Osteoblast (primary cell): Measurements from ENCODE around the gene FNDC3B. TPM values are rescaled to one million over a fixed set of nuclear protein-coding genes. Genes with fewer than 3 reads are reported as not detected.

Experiments used
- DNase-seq: peaks from one replicate; pipeline ENCODE4 v3.0.0; 2011; ENCODE audit warnings: low spot score, mixed read lengths; ENCODE audit not compliant: insufficient read length; ENCODE audit errors: missing footprints
- H2AFZ ChIP-seq: 2 replicates; pipeline ENCODE4 v1.6.0; 2011; ENCODE audit warnings: mild to moderate bottlenecking, low read length
- H3K27ac ChIP-seq: 2 replicates; pipeline ENCODE4 v1.5.1; 2011; ENCODE audit warnings: mild to moderate bottlenecking, low read depth, low read length, moderate library complexity
- H3K27me3 ChIP-seq: 2 replicates; pipeline ENCODE4 v1.6.0; 2012; ENCODE audit warnings: mild to moderate bottlenecking, control low read depth, inconsistent platforms, low read length, moderate library complexity; ENCODE audit not compliant: insufficient read depth
- H3K36me3 ChIP-seq: 2 replicates; pipeline ENCODE4 v1.5.1; 2011; ENCODE audit warnings: mild to moderate bottlenecking, low read length, control low read depth, moderate library complexity; ENCODE audit not compliant: insufficient read depth
- H3K4me1 ChIP-seq: 2 replicates; pipeline ENCODE4 v1.5.1; 2011; ENCODE audit warnings: mild to moderate bottlenecking, low read length, control low read depth, moderate library complexity; ENCODE audit not compliant: insufficient read depth
- H3K4me2 ChIP-seq: 2 replicates; pipeline ENCODE4 v1.6.0; 2011; ENCODE audit warnings: mild to moderate bottlenecking, low read length; ENCODE audit not compliant: insufficient read depth
- H3K4me3 ChIP-seq: fragments of 200-600 bp; sonication (generic); 3 replicates; pipeline ENCODE4 v1.5.1; 2012; ENCODE audit warnings: mild to moderate bottlenecking, low read length, inconsistent platforms; ENCODE audit not compliant: insufficient read depth
- H3K79me2 ChIP-seq: 2 replicates; pipeline ENCODE4 v1.6.0; 2012; ENCODE audit warnings: mild to moderate bottlenecking, low read length, control low read depth, inconsistent platforms; ENCODE audit not compliant: insufficient read depth
- H3K9me3 ChIP-seq: 2 replicates; pipeline ENCODE4 v1.5.1; 2011; ENCODE audit warnings: low read depth, low read length, control low read depth
- H4K20me1 ChIP-seq: 2 replicates; pipeline ENCODE4 v1.6.0; 2012; ENCODE audit warnings: mild to moderate bottlenecking, low read length, control low read depth; ENCODE audit not compliant: insufficient read depth
- total RNA-seq: library from RNA; depleted of rRNA; stranded (reverse); fragments of >200 nt; gene quantifications from 2 replicates; pipeline ENCODE4 v1.2.3, GENCODE V29; 2012
- TF ChIP-seq, protein P1 (sequence below): IDR thresholded peaks from 2 replicates; pipeline ENCODE4 v1.5.1; 2011; ENCODE audit warnings: mild to moderate bottlenecking, low read depth, low read length, moderate library complexity; ENCODE audit errors: extremely low read depth

FNDC3B gene
- total RNA-seq, 1 donor: 179 TPM

DNA sequence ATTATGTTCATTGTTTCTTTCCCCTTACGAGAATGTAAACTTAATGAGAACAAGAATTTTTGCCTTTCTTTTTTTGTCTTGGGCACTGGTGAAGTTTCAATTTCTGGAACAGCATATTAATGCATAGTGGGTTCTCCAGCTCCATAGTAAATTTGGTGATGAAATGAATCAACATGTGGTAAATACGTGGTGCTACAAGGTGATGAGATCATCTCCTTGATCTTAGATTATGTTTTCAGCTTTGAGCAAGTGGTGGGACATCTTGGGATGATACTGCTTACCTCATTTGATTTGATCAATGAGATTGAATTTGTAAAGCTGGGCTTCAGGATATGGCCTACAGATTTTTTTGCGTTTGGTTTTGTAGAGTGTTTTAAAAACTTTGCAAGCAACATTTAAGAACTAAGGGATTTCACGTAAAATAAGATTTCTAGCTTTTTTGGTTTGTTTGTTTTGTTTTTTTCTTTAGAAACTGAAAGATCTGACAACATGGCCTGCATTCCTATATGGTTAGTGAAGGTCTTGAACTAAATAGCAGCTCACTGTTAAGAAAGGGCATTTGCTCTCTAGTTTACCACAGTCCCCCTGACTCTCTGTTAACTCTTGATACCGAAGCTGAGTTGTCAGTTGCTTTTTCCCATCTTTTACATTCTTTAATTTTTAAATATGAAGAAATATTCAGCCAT, 45.6 kb downstream of the FNDC3B start:
- Histone ChIP-seq H3K4me2 (peak overlapping the region; percentile 24), H3K36me3 (peaks cover 24% of the 10 kb centered on the region), H3K27me3 (no peaks in the 10 kb centered on the region), H3K4me1 (peaks cover 69% of the 10 kb centered on the region), H3K27ac (peak overlapping the region; percentile 85), H2AFZ (no peak overlapping the region), H3K4me3 (no peak overlapping the region), H4K20me1 (peaks cover 67% of the 10 kb centered on the region), H3K79me2 (peaks cover 100% of the 10 kb centered on the region), H3K9me3 (no peaks in the 10 kb centered on the region)
- TF ChIP-seq, protein P1, sequence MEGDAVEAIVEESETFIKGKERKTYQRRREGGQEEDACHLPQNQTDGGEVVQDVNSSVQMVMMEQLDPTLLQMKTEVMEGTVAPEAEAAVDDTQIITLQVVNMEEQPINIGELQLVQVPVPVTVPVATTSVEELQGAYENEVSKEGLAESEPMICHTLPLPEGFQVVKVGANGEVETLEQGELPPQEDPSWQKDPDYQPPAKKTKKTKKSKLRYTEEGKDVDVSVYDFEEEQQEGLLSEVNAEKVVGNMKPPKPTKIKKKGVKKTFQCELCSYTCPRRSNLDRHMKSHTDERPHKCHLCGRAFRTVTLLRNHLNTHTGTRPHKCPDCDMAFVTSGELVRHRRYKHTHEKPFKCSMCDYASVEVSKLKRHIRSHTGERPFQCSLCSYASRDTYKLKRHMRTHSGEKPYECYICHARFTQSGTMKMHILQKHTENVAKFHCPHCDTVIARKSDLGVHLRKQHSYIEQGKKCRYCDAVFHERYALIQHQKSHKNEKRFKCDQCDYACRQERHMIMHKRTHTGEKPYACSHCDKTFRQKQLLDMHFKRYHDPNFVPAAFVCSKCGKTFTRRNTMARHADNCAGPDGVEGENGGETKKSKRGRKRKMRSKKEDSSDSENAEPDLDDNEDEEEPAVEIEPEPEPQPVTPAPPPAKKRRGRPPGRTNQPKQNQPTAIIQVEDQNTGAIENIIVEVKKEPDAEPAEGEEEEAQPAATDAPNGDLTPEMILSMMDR: no peak
- no peak for DNase-seq

DNA sequence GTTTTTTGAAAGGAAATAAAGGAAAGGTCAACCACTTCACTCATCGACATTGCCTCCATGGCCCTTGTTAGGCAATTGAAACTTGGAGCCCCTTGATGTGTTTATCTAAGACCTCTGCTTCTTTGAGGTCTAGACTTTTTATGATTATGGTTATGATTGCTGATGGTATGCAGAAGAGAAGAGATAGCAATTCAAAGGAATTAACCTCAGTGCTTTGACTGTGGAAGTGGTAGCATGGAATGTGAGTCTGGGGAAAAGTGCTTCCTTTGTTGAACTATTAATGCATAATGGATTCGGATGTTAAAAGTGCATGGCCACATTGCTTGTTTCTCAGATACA, 46.1 kb downstream of the FNDC3B start:
- Histone ChIP-seq H2AFZ (no peak overlapping the region), H3K4me1 (peaks cover 69% of the 10 kb centered on the region), H3K79me2 (peaks cover 100% of the 10 kb centered on the region), H4K20me1 (peaks cover 67% of the 10 kb centered on the region), H3K4me3 (no peak overlapping the region), H3K36me3 (peaks cover 22% of the 10 kb centered on the region), H3K4me2 (peak overlapping the region; percentile 24), H3K27me3 (no peaks in the 10 kb centered on the region), H3K9me3 (no peaks in the 10 kb centered on the region), H3K27ac (peak overlapping the region; percentile 85)
- DNase-seq: no peak
- TF ChIP-seq, protein P1: no peak

DNA sequence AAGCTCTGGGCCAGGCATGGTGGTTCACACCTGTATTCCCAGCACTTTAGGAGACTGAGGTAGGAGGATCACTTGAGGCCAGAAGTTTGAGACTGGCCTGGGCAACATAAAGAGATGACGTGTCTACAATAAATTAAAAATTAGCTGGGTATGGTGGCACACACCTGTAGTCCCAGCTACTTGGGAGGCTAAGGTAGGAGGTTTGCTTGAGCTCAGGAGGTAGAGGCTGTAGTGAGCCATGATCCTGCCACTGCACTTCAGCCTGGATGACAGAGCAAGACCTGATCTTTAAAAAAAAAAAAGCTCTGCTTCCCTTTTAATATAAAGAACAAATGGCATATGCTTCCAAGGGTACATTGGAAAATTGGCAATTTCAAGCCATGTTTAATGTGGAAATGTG, 46.7 kb downstream of the FNDC3B start:
- DNase-seq: no peak
- Histone ChIP-seq H4K20me1 (peaks cover 66% of the 10 kb centered on the region), H3K4me1 (peaks cover 71% of the 10 kb centered on the region)

DNA sequence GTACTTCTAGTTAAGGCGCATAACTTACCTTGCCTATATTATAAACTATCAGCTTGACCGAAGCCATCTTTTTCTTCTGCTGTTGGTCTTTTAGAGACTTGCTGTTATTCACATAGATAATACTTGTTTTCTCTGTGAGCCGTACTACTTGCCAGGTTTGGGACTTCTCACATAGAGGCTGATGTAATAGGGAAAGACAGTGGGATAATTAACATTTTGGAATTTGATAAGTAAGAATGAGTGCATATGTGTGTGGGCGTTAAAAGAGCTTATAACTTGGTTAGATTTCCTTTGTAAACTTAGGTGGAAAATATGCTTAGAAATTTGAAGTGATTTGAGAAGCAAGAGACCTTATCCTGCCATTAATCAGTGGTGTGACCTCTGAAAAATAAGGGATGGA, 47.8 kb downstream of the FNDC3B start:
- TF ChIP-seq, protein P1: no peak
- Histone ChIP-seq H3K27me3 (no peaks in the 10 kb centered on the region), H3K36me3 (peaks cover 20% of the 10 kb centered on the region), H3K27ac (peak overlapping the region; percentile 85), H3K9me3 (no peaks in the 10 kb centered on the region), H4K20me1 (peaks cover 71% of the 10 kb centered on the region), H3K4me3 (no peak overlapping the region), H3K4me1 (peaks cover 70% of the 10 kb centered on the region), H3K4me2 (no peak overlapping the region), H2AFZ (no peak overlapping the region), H3K79me2 (peaks cover 99% of the 10 kb centered on the region)
- DNase-seq: no peak

More for the DNA sequence above, 46.7 kb downstream of the FNDC3B start:
- H3K27me3 ChIP-seq: no peaks in the 10 kb centered on the region
- H3K79me2 ChIP-seq: peaks cover 99% of the 10 kb centered on the region
- H3K4me3 ChIP-seq: no peak overlapping the region
- no peaks in the 10 kb centered on the region for H3K9me3 ChIP-seq
- no peak overlapping the region for H3K4me2 ChIP-seq
- H3K36me3 ChIP-seq: peaks cover 20% of the 10 kb centered on the region
- H2AFZ ChIP-seq: no peak overlapping the region
- TF ChIP-seq, protein P1: no peak
- peak overlapping the region; percentile 85 for H3K27ac ChIP-seq
